Measurements from ENCODE around the gene HNRNPC.
"Not testable (repeated sequence)": the region's sequence is repeated elsewhere in the genome, so short reads cannot be mapped to it uniquely, and the experiment has no call there.

HNRNPC gene

GRCh38 chr14:21258005-21258888 is 11.0 kb downstream of the HNRNPC start:
- Histone ChIP-seq H3K4me1 (ENCODE audit: insufficient read depth, poor library complexity, severe bottlenecking) (peaks cover 37% of the 10 kb centered on the region), H3K36me3 (ENCODE audit: low read depth) (peaks cover 100% of the 10 kb centered on the region), H3K4me3 (ENCODE audit: severe bottlenecking) (no peak overlapping the region), H3K9me3 (ENCODE audit: severe bottlenecking) (no peaks in the 10 kb centered on the region), H3K27me3 (ENCODE audit: insufficient read depth, poor library complexity, severe bottlenecking) (no peaks in the 10 kb centered on the region), H3K27ac (ENCODE audit: poor library complexity, severe bottlenecking) (no peak overlapping the region)
- TF ChIP-seq CTCF (IDR thresholded peaks at IDR 0.05; ENCODE audit: poor library complexity, severe bottlenecking): no peak
- DNase-seq (ENCODE audit: low spot score) (no peak), ATAC-seq (ENCODE audit: low read depth) (no peak)

- no peaks in the 10 kb centered on the region for H3K9me3 ChIP-seq (ENCODE audit: severe bottlenecking)
- DNase-seq (ENCODE audit: low spot score) (no peak), ATAC-seq (ENCODE audit: low read depth) (peak; percentile 7; the same call in 1 of the 3 replicates)
- H3K27me3 ChIP-seq (ENCODE audit: insufficient read depth, poor library complexity, severe bottlenecking): no peaks in the 10 kb centered on the region
- TF ChIP-seq CTCF (IDR thresholded peaks at IDR 0.05; ENCODE audit: poor library complexity, severe bottlenecking): no peak
- no peak overlapping the region for H3K27ac ChIP-seq (ENCODE audit: poor library complexity, severe bottlenecking)
- H3K4me1 ChIP-seq (ENCODE audit: insufficient read depth, poor library complexity, severe bottlenecking): peaks cover 29% of the 10 kb centered on the region
- peaks cover 100% of the 10 kb centered on the region for H3K36me3 ChIP-seq (ENCODE audit: low read depth)
- H3K4me3 ChIP-seq (ENCODE audit: severe bottlenecking): no peak overlapping the region
These were observed 11.8 kb downstream of the HNRNPC start for GRCh38 chr14:21257394-21257909.

- Histone ChIP-seq H3K9me3 (ENCODE audit: severe bottlenecking) (no peaks in the 10 kb centered on the region), H3K4me3 (ENCODE audit: severe bottlenecking) (no peak overlapping the region), H3K27me3 (ENCODE audit: insufficient read depth, poor library complexity, severe bottlenecking) (no peaks in the 10 kb centered on the region), H3K36me3 (ENCODE audit: low read depth) (peaks cover 100% of the 10 kb centered on the region), H3K4me1 (ENCODE audit: insufficient read depth, poor library complexity, severe bottlenecking) (peaks cover 22% of the 10 kb centered on the region), H3K27ac (ENCODE audit: poor library complexity, severe bottlenecking) (no peak overlapping the region)
- no peak for TF ChIP-seq CTCF (IDR thresholded peaks at IDR 0.05; ENCODE audit: poor library complexity, severe bottlenecking)
- ATAC-seq (ENCODE audit: low read depth): no peak
- no peak for DNase-seq (ENCODE audit: low spot score)
These were observed 12.5 kb downstream of the HNRNPC start for GRCh38 chr14:21256539-21257393.

- not testable (repeated sequence) for H3K27me3 ChIP-seq (ENCODE audit: insufficient read depth, poor library complexity, severe bottlenecking); H3K4me3 ChIP-seq (ENCODE audit: severe bottlenecking); ATAC-seq (ENCODE audit: low read depth); DNase-seq (ENCODE audit: low spot score); H3K9me3 ChIP-seq (ENCODE audit: severe bottlenecking); H3K27ac ChIP-seq (ENCODE audit: poor library complexity, severe bottlenecking)
- peaks cover 22% of the 10 kb centered on the region for H3K4me1 ChIP-seq (ENCODE audit: insufficient read depth, poor library complexity, severe bottlenecking)
- peaks cover 100% of the 10 kb centered on the region for H3K36me3 ChIP-seq (ENCODE audit: low read depth)
These were observed 13.2 kb downstream of the HNRNPC start for GRCh38 chr14:21256102-21256447.

- no peak overlapping the region for H3K27ac ChIP-seq (ENCODE audit: poor library complexity, severe bottlenecking)
- no peak overlapping the region for H3K4me3 ChIP-seq (ENCODE audit: severe bottlenecking)
- ATAC-seq (ENCODE audit: low read depth) (peak; percentile 44; the same call in 2 of the 3 replicates), DNase-seq (ENCODE audit: low spot score) (no peak)
- no peak for TF ChIP-seq CTCF (IDR thresholded peaks at IDR 0.05; ENCODE audit: poor library complexity, severe bottlenecking)
- H3K36me3 ChIP-seq (ENCODE audit: low read depth): peaks cover 100% of the 10 kb centered on the region
- H3K4me1 ChIP-seq (ENCODE audit: insufficient read depth, poor library complexity, severe bottlenecking): peaks cover 22% of the 10 kb centered on the region
- no peaks in the 10 kb centered on the region for H3K27me3 ChIP-seq (ENCODE audit: insufficient read depth, poor library complexity, severe bottlenecking)
- H3K9me3 ChIP-seq (ENCODE audit: severe bottlenecking): no peaks in the 10 kb centered on the region
These were observed 13.7 kb downstream of the HNRNPC start for GRCh38 chr14:21255385-21256101.

All from RWPE2 (cell line).